HL-60/S4 (cell line): ENCODE data around the gene CPXM1.
"Not testable (repeated sequence)": the region's sequence is repeated elsewhere in the genome, so short reads cannot be mapped to it uniquely, and the experiment has no call there.

Source experiments
- in situ Hi-C: fragments of 300-500 bp; cut with MboI; formaldehyde crosslinking; loops from 2 replicates; pipeline ENCODE4 v1.14.3; 2022; ENCODE audit warnings: low sequenced_read_pairs

Gene CPXM1

GRCh38 chr20:2822073-2822472, 21.6 kb upstream of the CPXM1 start:
- in situ Hi-C loops: no loop called here

- in situ Hi-C loops: no loop called here
Observed at GRCh38 chr20:2820896-2821869, 20.8 kb upstream of the CPXM1 start.

GRCh38 chr20:2820084-2820895, 19.9 kb upstream of the CPXM1 start:
- in situ Hi-C loops: no loop called here

GRCh38 chr20:2817891-2818595, 17.6 kb upstream of the CPXM1 start:
- in situ Hi-C loops: no loop called here

- in situ Hi-C loops: no loop called here
Observed at GRCh38 chr20:2817341-2817726, 16.9 kb upstream of the CPXM1 start.

GRCh38 chr20:2816583-2817340, 16.3 kb upstream of the CPXM1 start:
- in situ Hi-C loops: no loop called here

GRCh38 chr20:2816030-2816582, 15.7 kb upstream of the CPXM1 start, which contains the start of gene TMEM239:
TSS of gene TMEM239 (plus strand) at chr20:2816364. CDS start at chr20:2816555, 191 bp downstream.
- in situ Hi-C loops: no loop called here

- in situ Hi-C loops: no loop called here
Observed at GRCh38 chr20:2815242-2815900, 14.9 kb upstream of the CPXM1 start.

GRCh38 chr20:2814587-2815051, 14.2 kb upstream of the CPXM1 start, which contains the start of gene C20orf141:
TSS of gene C20orf141 (plus strand) at chr20:2814987. CDS start at chr20:2815185, 198 bp downstream.
- in situ Hi-C loops: no loop called here

GRCh38 chr20:2814076-2814475, 13.6 kb upstream of the CPXM1 start:
- in situ Hi-C loops: no loop called here

GRCh38 chr20:2812189-2812588, 11.8 kb upstream of the CPXM1 start:
- in situ Hi-C loops: no loop called here

- in situ Hi-C loops: no loop called here
Observed at GRCh38 chr20:2809690-2810089, 9.3 kb upstream of the CPXM1 start.

GRCh38 chr20:2807929-2808328, 7.5 kb upstream of the CPXM1 start:
- in situ Hi-C loops: not testable (repeated sequence)

- in situ Hi-C loops: no loop called here
Observed at GRCh38 chr20:2807019-2807418, 6.6 kb upstream of the CPXM1 start.

- in situ Hi-C loops: no loop called here
Observed at GRCh38 chr20:2806351-2806701, 5.9 kb upstream of the CPXM1 start.

GRCh38 chr20:2805689-2806350, 5.4 kb upstream of the CPXM1 start:
- in situ Hi-C loops: no loop called here

- in situ Hi-C loops: no loop called here
Observed at GRCh38 chr20:2804852-2805688, 4.6 kb upstream of the CPXM1 start.
